ENCODE measurements around the gene KIAA1671.
"Not testable (repeated sequence)": the region's sequence is repeated elsewhere in the genome, so short reads cannot be mapped to it uniquely, and the experiment has no call there.

Gene KIAA1671

DNA sequence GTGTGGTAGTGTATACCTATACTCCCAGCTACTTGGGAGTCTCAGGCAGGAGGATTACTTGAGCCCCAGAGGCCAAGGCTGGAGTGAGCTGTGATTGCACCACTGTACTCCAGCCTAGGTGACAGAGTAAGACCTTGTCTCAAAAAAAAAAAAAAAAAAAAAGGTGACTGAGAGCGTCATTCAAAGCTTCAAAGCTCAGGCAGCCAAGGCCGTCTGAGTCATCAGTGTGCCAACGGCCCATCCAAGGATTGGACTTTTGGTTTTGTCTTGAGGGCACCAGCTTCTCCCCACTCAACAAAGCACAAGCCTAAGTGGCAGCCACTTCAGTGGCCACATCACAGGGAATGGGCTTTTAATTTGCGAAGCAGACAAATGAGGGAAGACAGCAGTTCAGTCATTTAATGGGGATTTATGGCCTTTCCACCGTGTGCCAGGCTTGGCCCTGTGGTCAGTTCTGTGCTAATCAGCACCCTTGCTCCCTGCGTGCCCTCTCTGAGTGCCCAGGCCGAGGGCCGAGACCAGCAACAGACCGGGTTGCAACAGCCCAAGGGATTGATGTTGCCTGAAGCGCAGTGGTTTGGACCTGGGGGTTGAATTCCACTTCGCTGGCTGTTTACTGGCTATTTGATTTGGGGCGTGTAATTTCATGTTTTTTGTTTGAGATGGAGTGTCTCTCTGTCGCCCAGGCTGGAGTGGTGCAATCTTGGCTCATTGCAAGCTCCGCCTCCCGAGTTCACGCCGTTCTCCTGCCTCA, 216.9 kb downstream of the KIAA1671 start:
- DNase-seq, result no peak
- H3K27ac Mint-ChIP-seq, result no peak overlapping the region
- H3K4me1 Mint-ChIP-seq (ENCODE audit: low read depth), result peaks cover 9% of the 10 kb centered on the region
- H3K9me3 Mint-ChIP-seq, result no peaks in the 10 kb centered on the region
- H3K4me3 Mint-ChIP-seq, result no peak overlapping the region
- peaks cover 4% of the 10 kb centered on the region for H3K36me3 Mint-ChIP-seq (ENCODE audit: low read depth)
- H3K27me3 Mint-ChIP-seq, result no peaks in the 10 kb centered on the region

DNA sequence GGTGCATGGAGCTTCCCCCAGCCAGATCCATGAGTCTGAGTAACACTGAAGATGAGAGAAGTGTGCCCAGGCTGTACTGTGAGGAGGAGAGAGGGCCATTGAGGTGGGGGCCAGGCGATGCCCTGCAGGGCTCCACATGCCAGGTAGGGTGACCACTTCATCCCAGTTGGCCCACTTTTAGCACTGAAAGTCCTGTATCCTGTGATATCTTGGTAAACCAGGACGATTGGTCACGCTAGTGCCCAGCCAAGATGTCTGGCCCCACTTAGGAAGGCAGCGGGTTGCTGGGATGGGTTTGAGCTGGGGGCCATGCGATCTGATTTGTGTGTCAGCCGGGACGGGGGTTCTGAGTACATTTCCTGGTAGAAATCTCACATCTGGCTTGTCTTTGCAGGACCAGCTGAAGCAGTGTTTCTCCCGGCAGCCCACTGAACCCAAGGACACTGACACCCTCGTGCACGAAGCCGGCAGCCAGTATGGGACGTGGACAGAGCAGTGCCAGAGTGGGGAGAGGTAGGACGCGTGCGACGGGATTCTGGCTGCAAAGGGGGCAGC, 218.0 kb downstream of the KIAA1671 start:
- Mint-ChIP-seq H3K4me1 (ENCODE audit: low read depth) (peaks cover 6% of the 10 kb centered on the region), H3K9me3 (no peaks in the 10 kb centered on the region), H3K36me3 (ENCODE audit: low read depth) (peaks cover 15% of the 10 kb centered on the region), H3K4me3 (no peak overlapping the region), H3K27ac (no peak overlapping the region), H3K27me3 (no peaks in the 10 kb centered on the region)
- DNase-seq, result no peak

DNA sequence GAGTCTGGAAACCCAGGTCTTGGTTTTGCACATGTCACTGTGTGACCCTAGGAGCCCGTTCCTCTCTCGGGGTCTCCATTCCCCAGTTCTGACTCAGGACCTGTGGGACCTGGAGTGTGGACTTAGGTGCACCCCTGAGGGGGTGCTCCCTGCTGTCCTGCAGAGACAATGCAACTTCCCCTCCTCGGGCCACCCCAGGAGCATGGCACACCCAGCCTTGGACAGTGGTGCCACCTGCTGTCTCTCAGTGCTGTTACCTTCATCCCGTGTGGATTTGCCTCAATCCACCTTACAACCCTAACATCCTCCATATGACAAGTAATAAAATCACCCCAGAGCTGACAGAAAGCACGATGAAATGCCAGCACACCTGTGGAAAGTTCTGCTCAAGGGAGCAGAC, 219.6 kb downstream of the KIAA1671 start:
- H3K27me3 Mint-ChIP-seq, result no peaks in the 10 kb centered on the region
- peaks cover 19% of the 10 kb centered on the region for H3K36me3 Mint-ChIP-seq (ENCODE audit: low read depth)
- DNase-seq, result peak; percentile 57
- no peak overlapping the region for H3K4me3 Mint-ChIP-seq
- peaks cover 6% of the 10 kb centered on the region for H3K4me1 Mint-ChIP-seq (ENCODE audit: low read depth)
- no peak overlapping the region for H3K27ac Mint-ChIP-seq
- no peaks in the 10 kb centered on the region for H3K9me3 Mint-ChIP-seq

DNA sequence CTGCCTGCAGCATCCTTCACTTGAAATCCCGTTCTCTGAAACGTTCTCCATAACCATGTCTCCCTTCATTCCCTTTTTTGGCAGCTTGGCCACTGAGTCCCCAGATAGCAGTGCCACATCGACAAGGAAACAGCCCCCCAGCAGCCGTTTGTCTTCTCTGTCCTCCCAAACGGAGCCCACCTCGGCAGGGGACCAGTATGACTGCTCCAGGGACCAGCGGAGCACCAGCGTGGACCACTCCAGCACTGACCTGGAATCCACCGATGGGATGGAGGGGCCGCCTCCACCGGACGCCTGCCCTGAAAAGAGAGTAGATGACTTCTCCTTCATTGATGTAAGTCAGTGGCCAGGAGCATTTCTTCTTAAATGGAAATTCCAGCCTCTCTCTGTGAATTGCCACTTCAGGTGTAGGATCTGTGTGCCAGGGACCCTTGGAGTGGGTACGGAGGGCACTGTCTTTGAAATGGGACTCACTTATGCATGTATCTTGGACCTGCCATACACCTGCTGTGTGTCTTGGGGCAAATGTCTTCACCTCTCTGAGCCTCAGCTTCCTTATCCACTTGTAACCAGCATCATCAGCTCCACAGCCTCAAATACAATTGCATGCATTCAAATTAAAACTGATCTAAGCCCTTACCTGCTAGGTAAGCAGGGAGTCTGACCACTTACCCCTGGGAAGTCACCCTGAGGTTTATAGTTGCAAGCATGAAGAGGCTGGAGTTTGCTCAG, 221.8 kb downstream of the KIAA1671 start:
- no peak overlapping the region for H3K4me3 Mint-ChIP-seq
- DNase-seq, result no peak
- H3K36me3 Mint-ChIP-seq (ENCODE audit: low read depth), result peaks cover 27% of the 10 kb centered on the region
- no peaks in the 10 kb centered on the region for H3K27me3 Mint-ChIP-seq
- H3K4me1 Mint-ChIP-seq (ENCODE audit: low read depth), result peaks cover 6% of the 10 kb centered on the region
- peaks cover 2% of the 10 kb centered on the region for H3K9me3 Mint-ChIP-seq
- H3K27ac Mint-ChIP-seq, result no peak overlapping the region

DNA sequence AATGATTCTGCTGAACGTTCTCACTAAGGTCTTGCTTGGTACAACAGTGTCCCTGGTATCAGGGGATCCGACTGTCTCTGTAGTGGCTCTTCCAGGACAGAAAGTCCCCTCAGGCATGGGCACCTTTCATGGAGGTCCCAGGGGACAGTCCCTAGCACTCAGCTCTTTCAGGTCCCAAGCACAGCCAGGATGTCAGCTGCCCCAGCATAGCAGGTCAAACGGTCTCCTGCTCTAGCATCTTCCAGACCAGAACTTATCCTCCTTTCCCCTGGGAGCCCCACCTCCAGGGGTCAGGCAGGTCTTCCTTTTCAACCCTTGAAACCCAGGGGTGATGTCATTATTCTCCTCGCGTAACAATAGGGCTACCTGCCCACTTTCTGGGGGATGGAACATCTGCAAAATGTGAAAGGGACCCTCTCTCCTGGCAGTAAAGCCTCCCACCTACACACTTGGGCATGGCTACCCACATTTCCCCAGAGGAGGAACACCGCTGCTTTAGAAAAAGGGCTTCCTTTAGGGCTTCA, 222.4 kb downstream of the KIAA1671 start:
- H3K27me3 Mint-ChIP-seq, result no peaks in the 10 kb centered on the region
- peaks cover 3% of the 10 kb centered on the region for H3K9me3 Mint-ChIP-seq
- peaks cover 33% of the 10 kb centered on the region for H3K36me3 Mint-ChIP-seq (ENCODE audit: low read depth)
- DNase-seq, result no peak
- no peak overlapping the region for H3K27ac Mint-ChIP-seq
- H3K4me1 Mint-ChIP-seq (ENCODE audit: low read depth), result peaks cover 6% of the 10 kb centered on the region
- no peak overlapping the region for H3K4me3 Mint-ChIP-seq

DNA sequence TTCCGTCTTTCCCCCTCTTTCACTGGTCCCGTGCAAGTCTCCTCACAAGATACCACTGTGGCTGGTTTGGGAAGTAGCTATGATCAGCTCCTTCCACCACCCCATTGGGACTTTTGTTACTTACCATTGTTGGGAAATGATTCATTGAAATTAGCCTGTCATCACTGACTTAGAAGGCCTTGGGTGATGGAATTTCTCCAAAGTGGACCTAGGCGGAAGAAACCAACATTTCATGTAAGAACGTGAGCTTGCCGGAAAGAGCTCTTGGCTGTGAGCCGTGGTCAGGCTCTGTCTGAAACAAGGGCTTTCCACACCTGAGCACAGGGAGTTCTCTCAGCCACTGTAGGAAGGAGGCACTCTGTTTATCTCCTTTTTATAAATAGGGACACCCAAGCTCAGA, 223.7 kb downstream of the KIAA1671 start:
- Mint-ChIP-seq H3K27ac (no peak overlapping the region), H3K4me1 (ENCODE audit: low read depth) (peaks cover 6% of the 10 kb centered on the region), H3K27me3 (no peaks in the 10 kb centered on the region), H3K9me3 (peaks cover 3% of the 10 kb centered on the region), H3K36me3 (ENCODE audit: low read depth) (peaks cover 34% of the 10 kb centered on the region), H3K4me3 (no peak overlapping the region)
- DNase-seq, result no peak

DNA sequence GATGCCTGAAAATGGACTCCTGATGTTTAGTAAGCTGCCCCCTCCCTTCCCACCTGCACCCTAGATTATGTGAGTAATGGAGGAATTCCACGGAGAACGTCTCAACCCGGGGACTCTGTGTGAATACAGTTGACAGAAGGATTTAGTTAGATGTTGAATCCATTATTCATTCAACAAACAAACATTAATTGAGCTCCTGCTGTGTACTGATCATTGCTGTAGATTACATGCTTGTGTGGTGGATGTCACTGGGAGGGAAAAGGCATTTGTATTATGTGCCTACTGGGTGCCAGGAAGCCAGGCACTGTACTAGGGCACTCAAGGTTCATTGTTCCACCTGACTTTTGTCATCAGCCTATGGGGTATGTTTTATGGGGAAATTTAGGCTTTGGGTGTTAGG, 224.3 kb downstream of the KIAA1671 start:
- peaks cover 34% of the 10 kb centered on the region for H3K36me3 Mint-ChIP-seq (ENCODE audit: low read depth)
- H3K27me3 Mint-ChIP-seq, result no peaks in the 10 kb centered on the region
- DNase-seq, result no peak
- no peak overlapping the region for H3K4me3 Mint-ChIP-seq
- H3K9me3 Mint-ChIP-seq, result peaks cover 3% of the 10 kb centered on the region
- H3K27ac Mint-ChIP-seq, result no peak overlapping the region
- peaks cover 5% of the 10 kb centered on the region for H3K4me1 Mint-ChIP-seq (ENCODE audit: low read depth)

DNA sequence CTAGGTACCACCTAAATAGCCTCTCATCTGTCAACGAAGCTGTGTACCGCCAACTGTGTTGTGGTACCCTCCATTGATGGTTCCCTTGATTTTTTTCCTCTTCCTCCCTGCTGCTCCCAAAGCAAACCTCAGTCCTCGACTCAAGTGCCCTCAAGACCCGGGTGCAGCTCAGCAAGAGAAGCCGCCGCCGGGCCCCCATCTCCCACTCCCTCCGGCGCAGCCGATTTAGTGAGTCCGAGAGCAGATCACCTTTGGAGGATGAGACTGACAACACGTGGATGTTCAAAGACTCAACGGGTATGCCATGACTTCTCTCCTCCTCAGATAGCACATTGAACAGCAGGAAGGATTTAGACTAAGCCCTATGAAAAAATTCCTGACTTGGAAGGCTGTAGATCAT, 224.7 kb downstream of the KIAA1671 start:
- DNase-seq, result no peak
- Mint-ChIP-seq H3K4me1 (ENCODE audit: low read depth) (peaks cover 1% of the 10 kb centered on the region), H3K9me3 (peaks cover 3% of the 10 kb centered on the region), H3K4me3 (no peak overlapping the region), H3K27me3 (no peaks in the 10 kb centered on the region), H3K27ac (no peak overlapping the region), H3K36me3 (ENCODE audit: low read depth) (peaks cover 34% of the 10 kb centered on the region)

DNA sequence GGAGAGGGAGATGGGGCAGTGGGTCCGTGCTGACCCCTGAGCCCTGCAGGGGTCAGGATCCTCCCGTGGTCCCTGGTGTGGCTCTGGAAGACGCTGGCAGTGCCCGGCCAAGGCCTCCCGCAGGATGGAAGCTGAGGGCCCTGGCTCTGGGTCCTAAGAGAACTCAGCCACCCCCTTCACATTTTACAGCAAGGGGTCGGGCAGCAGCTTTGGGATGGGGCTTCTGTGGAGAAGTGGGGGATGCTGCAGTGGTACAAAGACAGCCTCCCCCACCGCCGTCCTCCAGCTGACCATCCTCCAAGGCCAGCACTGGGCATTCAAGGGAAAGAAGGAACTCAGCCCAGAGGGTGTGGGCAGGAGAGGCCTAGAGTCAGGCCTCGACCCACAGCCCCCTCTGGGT, 225.4 kb downstream of the KIAA1671 start:
- Mint-ChIP-seq H3K27me3 (no peaks in the 10 kb centered on the region), H3K4me1 (ENCODE audit: low read depth) (no peaks in the 10 kb centered on the region), H3K9me3 (peaks cover 3% of the 10 kb centered on the region), H3K4me3 (no peak overlapping the region), H3K36me3 (ENCODE audit: low read depth) (peaks cover 35% of the 10 kb centered on the region), H3K27ac (no peak overlapping the region)
- DNase-seq, result no peak

DNA sequence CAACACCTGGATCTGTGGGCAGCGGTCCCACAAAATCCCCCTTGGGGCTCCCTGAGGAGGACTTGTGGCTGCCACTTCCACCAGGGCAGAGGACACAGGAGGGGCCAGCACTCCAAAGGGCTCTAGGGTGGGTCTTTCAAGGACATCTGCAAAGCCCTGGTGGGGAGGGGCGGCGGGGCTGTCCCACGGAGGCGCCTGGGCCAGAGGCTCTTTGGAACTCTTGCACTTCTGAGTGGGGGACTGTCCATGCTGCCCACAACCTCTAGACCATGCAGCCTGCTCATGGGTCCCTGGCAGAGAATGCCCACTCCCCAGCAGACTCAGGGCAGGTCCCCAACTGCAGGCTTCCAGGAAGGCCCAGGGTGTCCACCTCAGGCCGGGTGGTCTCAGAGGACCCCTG, 225.8 kb downstream of the KIAA1671 start:
- peaks cover 35% of the 10 kb centered on the region for H3K36me3 Mint-ChIP-seq (ENCODE audit: low read depth)
- not testable (repeated sequence) for H3K27me3 Mint-ChIP-seq; H3K27ac Mint-ChIP-seq; H3K4me1 Mint-ChIP-seq (ENCODE audit: low read depth); H3K9me3 Mint-ChIP-seq
- peak overlapping the region; percentile 68 for H3K4me3 Mint-ChIP-seq
- DNase-seq, result peak; percentile 43

DNA sequence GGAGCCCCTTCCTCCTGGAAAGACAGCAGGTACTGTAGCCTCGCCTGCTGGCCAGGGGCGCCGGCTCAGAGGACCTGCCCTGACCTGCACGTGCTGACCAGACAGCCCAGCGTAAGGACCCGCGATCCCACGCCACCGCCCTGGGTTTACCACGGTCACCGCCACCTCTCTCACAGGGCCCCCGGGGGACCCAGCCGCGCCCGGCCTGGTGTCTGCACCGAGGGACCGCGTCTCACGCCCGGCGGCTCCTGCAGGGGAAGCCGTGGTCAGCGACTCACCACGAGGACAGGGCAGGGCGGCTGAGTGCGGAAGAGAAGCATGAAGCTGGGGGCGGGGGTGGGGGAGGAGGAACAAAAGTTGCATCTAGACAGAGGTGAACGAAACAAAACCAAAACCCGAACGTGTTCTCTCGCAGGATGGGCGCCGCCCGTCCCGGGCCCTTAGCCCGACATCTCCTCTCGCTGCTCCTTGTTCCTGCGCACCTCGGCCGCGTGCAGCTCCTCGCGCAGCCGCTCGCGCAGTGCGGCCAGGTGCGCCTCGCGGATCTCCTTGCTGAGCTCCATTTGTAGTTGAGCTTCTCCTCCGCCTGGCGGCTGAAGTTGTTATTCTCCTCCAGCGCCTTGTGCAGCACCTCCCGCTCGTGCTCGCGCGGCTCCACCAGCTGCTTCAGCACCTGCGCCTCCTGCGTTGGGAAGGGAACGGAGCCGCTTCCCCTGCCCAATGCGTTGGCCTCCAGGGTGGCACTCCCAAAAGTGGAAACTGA, 226.5 kb downstream of the KIAA1671 start:
- not testable (repeated sequence) for H3K4me3 Mint-ChIP-seq; H3K4me1 Mint-ChIP-seq (ENCODE audit: low read depth); H3K27me3 Mint-ChIP-seq; H3K9me3 Mint-ChIP-seq; DNase-seq; H3K27ac Mint-ChIP-seq
- H3K36me3 Mint-ChIP-seq (ENCODE audit: low read depth), result peaks cover 35% of the 10 kb centered on the region

DNA sequence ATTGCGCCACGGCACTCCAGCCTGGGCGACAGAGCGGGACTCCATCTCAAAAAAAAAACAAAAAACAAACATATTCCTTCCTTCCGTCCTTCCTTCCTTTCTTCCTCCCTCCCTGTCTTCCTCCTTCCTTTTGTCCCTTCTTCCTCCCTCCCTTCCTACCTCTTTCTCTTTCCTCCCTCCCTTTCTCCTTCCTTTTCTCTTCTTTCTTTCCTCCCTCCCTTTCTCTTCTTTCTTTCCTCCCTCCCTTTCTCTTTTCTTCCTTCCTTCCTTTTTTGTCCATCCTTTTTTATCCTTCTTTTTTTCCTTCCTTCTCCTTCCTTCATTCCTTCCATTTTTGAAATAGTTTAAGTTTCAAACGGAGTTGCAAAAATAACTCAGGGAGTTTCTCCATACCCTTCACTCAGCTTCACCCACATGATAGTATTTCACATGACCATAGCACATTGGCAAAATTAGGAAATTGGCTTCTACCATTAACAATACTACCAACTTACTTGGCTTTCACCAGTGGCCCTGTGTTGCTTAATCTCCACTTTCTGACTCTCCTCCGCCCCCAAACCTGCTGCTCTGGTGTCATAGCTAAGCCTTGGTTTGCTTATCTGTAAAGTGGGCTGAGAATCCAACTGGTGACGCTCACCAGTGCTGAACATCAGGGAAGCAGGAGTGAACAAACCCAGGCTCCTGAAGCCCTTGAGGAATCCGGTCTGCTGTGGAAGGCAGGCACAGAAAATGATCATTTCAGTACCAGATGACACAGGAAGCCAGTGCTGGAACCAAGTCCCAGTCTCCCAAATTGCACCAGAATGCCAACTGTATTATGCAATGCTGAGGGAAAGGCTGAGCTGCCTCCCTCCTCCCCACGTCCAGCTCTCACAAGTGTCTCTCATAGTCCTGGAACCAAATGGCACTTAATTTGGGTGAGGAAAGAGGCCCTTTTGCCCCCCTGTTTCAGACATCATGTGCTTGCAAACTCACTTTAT, 229.9 kb downstream of the KIAA1671 start:
- Mint-ChIP-seq H3K27ac (no peak overlapping the region), H3K9me3 (peaks cover 3% of the 10 kb centered on the region), H3K4me3 (no peak overlapping the region), H3K4me1 (ENCODE audit: low read depth) (no peaks in the 10 kb centered on the region), H3K27me3 (no peaks in the 10 kb centered on the region), H3K36me3 (ENCODE audit: low read depth) (peaks cover 23% of the 10 kb centered on the region)
- DNase-seq, result no peak

DNA sequence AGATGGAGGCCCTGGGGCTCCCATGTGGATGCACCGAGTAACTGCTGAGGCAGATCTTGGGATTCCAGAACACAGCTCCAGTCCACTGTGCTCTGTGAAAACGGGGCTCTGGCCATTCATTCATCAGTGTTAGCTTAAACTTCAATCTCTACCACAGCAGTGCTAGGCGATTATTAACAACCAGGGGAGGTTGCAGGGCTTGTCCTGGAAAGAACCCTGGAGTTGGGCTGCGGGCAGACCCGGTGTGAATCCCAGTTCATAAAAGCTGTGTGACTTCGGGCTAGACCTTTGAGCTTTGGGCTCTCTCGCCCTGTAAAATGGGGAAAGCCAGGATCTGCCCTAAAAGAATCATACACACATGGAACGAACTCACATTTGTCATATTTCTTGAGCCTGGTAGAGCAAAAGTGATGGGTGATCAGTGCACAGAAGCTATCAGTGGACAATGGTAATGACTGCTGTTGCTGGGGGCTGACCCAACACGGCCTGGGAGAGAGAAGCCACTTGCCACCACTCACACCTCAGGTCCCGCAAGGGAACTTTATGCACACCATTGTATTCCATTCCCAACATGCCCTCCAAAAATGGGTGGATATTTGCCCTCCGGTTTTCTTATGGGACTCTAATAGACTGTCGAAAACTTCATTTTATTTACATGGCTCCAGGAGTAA, 231.6 kb downstream of the KIAA1671 start:
- Mint-ChIP-seq H3K27ac (no peak overlapping the region), H3K9me3 (peaks cover 3% of the 10 kb centered on the region), H3K4me1 (ENCODE audit: low read depth) (no peaks in the 10 kb centered on the region), H3K36me3 (ENCODE audit: low read depth) (peaks cover 20% of the 10 kb centered on the region), H3K27me3 (no peaks in the 10 kb centered on the region), H3K4me3 (no peak overlapping the region)
- DNase-seq, result no peak
